GM18861 (cell line): ENCODE data around the gene POLA1.

Experiments
- ATAC-seq: cut with Tn5 transposase; IDR thresholded peaks from one replicate; pipeline ENCODE4 v1.9.1; 2021; ENCODE audit not compliant: unreplicated experiment

The POLA1 gene

GRCh38 chrX:25020391-25020904, 326.7 kb downstream of the POLA1 start:
- ATAC-seq, result no peak

- no peak for ATAC-seq
These were observed 327.3 kb downstream of the POLA1 start for GRCh38 chrX:25020905-25021449.

- ATAC-seq, result no peak
These were observed 329.0 kb downstream of the POLA1 start for GRCh38 chrX:25022499-25023325.

- no peak for ATAC-seq
These were observed 330.2 kb downstream of the POLA1 start for GRCh38 chrX:25023908-25024307.

- ATAC-seq, result no peak
These were observed 331.9 kb downstream of the POLA1 start for GRCh38 chrX:25025615-25026014.

- ATAC-seq, result no peak
These were observed 332.9 kb downstream of the POLA1 start for GRCh38 chrX:25026576-25026975.

- no peak for ATAC-seq
These were observed 335.0 kb downstream of the POLA1 start for GRCh38 chrX:25028726-25029125.

GRCh38 chrX:25029288-25029825, 335.6 kb downstream of the POLA1 start:
- no peak for ATAC-seq

- no peak for ATAC-seq
These were observed 341.2 kb downstream of the POLA1 start for GRCh38 chrX:25034889-25035288.

- ATAC-seq, result no peak
These were observed 345.3 kb downstream of the POLA1 start for GRCh38 chrX:25039036-25039435.

- ATAC-seq, result no peak
These were observed 349.5 kb downstream of the POLA1 start for GRCh38 chrX:25043192-25043591.
